ENCODE measurements around the gene TPO.

- no peak for TF ChIP-seq POLR2A (IDR thresholded peaks at IDR 0.05)
- TF ChIP-seq CTCF (IDR thresholded peaks at IDR 0.05), result no peak
These were observed 164.6 kb downstream of the TPO start for GRCh38 chr2:1577846-1578245.
